IMR-90 (cell line): Measurements from ENCODE around the gene TPCN1.

Experiments
- CEBPB ChIP-seq: IDR thresholded peaks from 2 replicates; pipeline ENCODE4 v1.6.1; 2012; ENCODE audit warnings: low read depth, low read length, improper control_type of control experiment
- CHD1 ChIP-seq: IDR thresholded peaks from 2 replicates; pipeline ENCODE4 v1.6.1; 2012; ENCODE audit warnings: low read depth, low read length, improper control_type of control experiment
- CTCF ChIP-seq: conservative IDR thresholded peaks from 2 replicates; pipeline ENCODE4 v1.5.1; 2012; ENCODE audit warnings: mild to moderate bottlenecking, low read depth, low read length, improper control_type of control experiment
- ELK1 ChIP-seq: fragments of 150-350 bp; IDR thresholded peaks from 2 replicates; pipeline ENCODE4 v1.6.1; 2016; ENCODE audit warnings: low read depth, mild to moderate bottlenecking, low read length, moderate library complexity, borderline replicate concordance
- FOS ChIP-seq: fragments of 150-350 bp; IDR thresholded peaks from 2 replicates; pipeline ENCODE4 v1.6.1; 2016; ENCODE audit warnings: low read depth, low read length
- MAFK ChIP-seq: IDR thresholded peaks from 2 replicates; pipeline ENCODE4 v1.6.1; 2012; ENCODE audit warnings: low read depth, low read length, improper control_type of control experiment
- MAZ ChIP-seq: IDR thresholded peaks from 2 replicates; pipeline ENCODE4 v1.6.1; 2012; ENCODE audit warnings: low read depth, mild to moderate bottlenecking, low read length, improper control_type of control experiment, moderate library complexity, borderline replicate concordance
- NFE2L2 ChIP-seq: fragments of 150-350 bp; IDR thresholded peaks from 2 replicates; pipeline ENCODE4 v1.6.1; 2016; ENCODE audit warnings: low read depth, mild to moderate bottlenecking, low read length
- POLR2A ChIP-seq: IDR thresholded peaks from 2 replicates; pipeline ENCODE4 v1.6.1; 2012; ENCODE audit warnings: mild to moderate bottlenecking, low read depth, low read length
- RAD21 ChIP-seq: IDR thresholded peaks from 2 replicates; pipeline ENCODE4 v1.6.1; 2012; ENCODE audit warnings: low read length, improper control_type of control experiment
- RFX5 ChIP-seq: IDR thresholded peaks from 2 replicates; pipeline ENCODE4 v1.8.0; 2012; ENCODE audit warnings: low read depth, mild to moderate bottlenecking, low read length, moderate library complexity
- TF ChIP-seq, protein P1 (sequence below): fragments of 150-350 bp; IDR thresholded peaks from 2 replicates; pipeline ENCODE4 v1.6.1; 2017; ENCODE audit warnings: mild to moderate bottlenecking, antibody characterized with exemption, low read length, low read depth

DNA sequence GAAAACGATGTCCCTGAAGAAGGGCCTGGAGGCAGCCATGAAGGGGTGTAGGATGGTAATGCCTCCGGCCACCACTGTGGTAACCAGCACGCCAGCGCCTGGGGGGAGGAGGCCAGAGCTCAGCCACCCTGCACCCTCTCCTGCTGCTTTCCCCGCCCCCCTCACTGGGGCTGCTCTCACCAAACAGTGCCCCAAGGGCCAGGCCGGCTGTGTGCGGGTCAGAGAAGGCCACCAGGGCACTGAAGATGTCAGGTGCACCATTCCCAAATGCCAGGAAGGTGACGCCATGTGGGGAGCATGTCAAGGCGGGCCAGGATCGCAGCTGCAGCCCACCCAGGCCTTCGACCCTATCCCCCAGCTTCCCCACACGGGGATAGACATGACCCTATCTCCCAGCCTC, 99.1 kb downstream of the TPCN1 start:
- TF ChIP-seq POLR2A (no peak), ELK1 (no peak), CTCF (no peak), RFX5 (no peak), MAFK (no peak), MAZ (no peak), RAD21 (no peak), FOS (no peak), CEBPB (no peak), NFE2L2 (no peak), CHD1 (no peak)
- TF ChIP-seq, protein P1, sequence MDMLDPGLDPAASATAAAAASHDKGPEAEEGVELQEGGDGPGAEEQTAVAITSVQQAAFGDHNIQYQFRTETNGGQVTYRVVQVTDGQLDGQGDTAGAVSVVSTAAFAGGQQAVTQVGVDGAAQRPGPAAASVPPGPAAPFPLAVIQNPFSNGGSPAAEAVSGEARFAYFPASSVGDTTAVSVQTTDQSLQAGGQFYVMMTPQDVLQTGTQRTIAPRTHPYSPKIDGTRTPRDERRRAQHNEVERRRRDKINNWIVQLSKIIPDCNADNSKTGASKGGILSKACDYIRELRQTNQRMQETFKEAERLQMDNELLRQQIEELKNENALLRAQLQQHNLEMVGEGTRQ: no peak
